CD4-positive, alpha-beta T cell treated with Interferon alpha-2 for 1 hour (primary cell): Measurements from ENCODE around the gene DMAC2L.
"Not testable (repeated sequence)": the region's sequence is repeated elsewhere in the genome, so short reads cannot be mapped to it uniquely, and the experiment has no call there.

ENCODE experiments used
- DNase-seq, 2 donors: peaks; one replicate each; pipeline ENCODE4 v3.0.0-alpha.2; 2020 to 2022

Gene DMAC2L

GRCh38 chr14:50357124-50357523, 45.0 kb downstream of the DMAC2L start:
- DNase-seq = no peak

GRCh38 chr14:50357753-50358395, 45.8 kb downstream of the DMAC2L start:
- DNase-seq = no peak

GRCh38 chr14:50359631-50360030, 47.5 kb downstream of the DMAC2L start:
- DNase-seq = no peak

GRCh38 chr14:50360093-50360492, 48.0 kb downstream of the DMAC2L start:
- DNase-seq = no peak

GRCh38 chr14:50360851-50361250, 48.7 kb downstream of the DMAC2L start:
- DNase-seq = no peak

GRCh38 chr14:50361473-50362403, 49.6 kb downstream of the DMAC2L start:
- not testable (repeated sequence) for DNase-seq

GRCh38 chr14:50362764-50363713, 50.9 kb downstream of the DMAC2L start:
- DNase-seq = peak; percentile 59 to 69

- DNase-seq = peak; percentile 66 to 81
These were observed 51.6 kb downstream of the DMAC2L start for GRCh38 chr14:50363714-50364111.

GRCh38 chr14:50364792-50365191, 52.7 kb downstream of the DMAC2L start:
- DNase-seq = no peak

GRCh38 chr14:50365572-50365971, 53.4 kb downstream of the DMAC2L start:
- not testable (repeated sequence) for DNase-seq

GRCh38 chr14:50366115-50366514, 54.0 kb downstream of the DMAC2L start:
- no peak for DNase-seq

- peak in 1 of 2 donors; percentile 29 for DNase-seq
These were observed 54.5 kb downstream of the DMAC2L start for GRCh38 chr14:50366589-50366988.

- DNase-seq = no peak
These were observed 59.4 kb downstream of the DMAC2L start for GRCh38 chr14:50371546-50371945.

- DNase-seq = no peak
These were observed 61.8 kb downstream of the DMAC2L start for GRCh38 chr14:50373959-50374358.

GRCh38 chr14:50375760-50376159, 63.6 kb downstream of the DMAC2L start:
- no peak for DNase-seq
